Natural killer cell (primary cell): ENCODE results near the gene PRKCSH. TPM values are rescaled to one million over a fixed set of nuclear protein-coding genes. Genes with fewer than 3 reads are reported as not detected.

Experiments
- ATAC-seq, 3 donors: fragments of 150-1000 bp in 2 of 3; fragments of 200-7000 bp in 1 of 3; cut with Tn5 transposase; 1 replicate in 1 of 3; 2 replicates in 2 of 3; pipeline ENCODE4 v1.10.0; 2021; ENCODE audit warnings: mild to moderate bottlenecking in 2 of 3, moderate library complexity in 2 of 3
- DNase-seq, 2 donors: peaks; one replicate each; pipeline versions ENCODE4 v3.0.0 to v3.0.0-alpha.2; 2013 to 2021; ENCODE audit warnings: mixed read lengths in 1 of 2
- H3K27ac ChIP-seq: one replicate; pipeline ENCODE4 v1.5.1; 2013; ENCODE audit warnings: mild to moderate bottlenecking, low read length
- H3K27me3 ChIP-seq: one replicate; pipeline ENCODE4 v1.6.1; 2013; ENCODE audit warnings: low read length; ENCODE audit not compliant: control insufficient read depth, insufficient read depth
- H3K36me3 ChIP-seq: one replicate; pipeline ENCODE4 v1.6.1; 2013; ENCODE audit warnings: low read length; ENCODE audit not compliant: control insufficient read depth, insufficient read depth
- H3K4me1 ChIP-seq: one replicate; pipeline ENCODE4 v1.6.1; 2013; ENCODE audit warnings: low read length; ENCODE audit not compliant: control insufficient read depth, insufficient read depth
- H3K4me3 ChIP-seq: one replicate; pipeline ENCODE4 v1.5.1; 2013; ENCODE audit warnings: low read length
- H3K9me3 ChIP-seq: one replicate; pipeline ENCODE4 v1.6.1; 2013; ENCODE audit warnings: low read length; ENCODE audit not compliant: control insufficient read depth, insufficient read depth
- H3K27ac Mint-ChIP-seq, 2 donors: one replicate each; pipeline ENCODE4 v1.8.0; 2022; ENCODE audit warnings: mild to moderate bottlenecking in 2 of 2, mixed read lengths in 2 of 2, moderate library complexity in 1 of 2
- H3K27me3 Mint-ChIP-seq, 2 donors: one replicate each; pipeline ENCODE4 v1.8.0; 2022; ENCODE audit warnings: low read depth in 2 of 2, mixed read lengths in 2 of 2
- H3K36me3 Mint-ChIP-seq: one replicate; pipeline ENCODE4 v1.8.0; 2022; ENCODE audit warnings: mixed read lengths
- H3K4me1 Mint-ChIP-seq, 2 donors: one replicate each; pipeline ENCODE4 v1.8.0; 2022; ENCODE audit warnings: mixed read lengths in 2 of 2
- H3K4me3 Mint-ChIP-seq: one replicate; pipeline ENCODE4 v1.8.0; 2022; ENCODE audit warnings: mild to moderate bottlenecking, moderate library complexity, mixed read lengths
- H3K9me3 Mint-ChIP-seq, 2 donors: one replicate each; pipeline ENCODE4 v1.8.0; 2022; ENCODE audit warnings: mixed read lengths in 2 of 2
- CTCF ChIP-seq: fragments of 200-600 bp; IDR thresholded peaks from one replicate; pipeline ENCODE4 v1.8.0; 2022; ENCODE audit warnings: antibody characterized with exemption
- WGBS: methylation state at CpG from one replicate; pipeline ENCODE4 v1.1.7; 2013; ENCODE audit warnings: missing lambda C conversion rate; ENCODE audit not compliant: insufficient coverage; 5-methylcytosine and 5-hydroxymethylcytosine counted together
- intact Hi-C: fragments of 100-400 bp; cut with micrococcal nuclease; formaldehyde crosslinking; loops from one replicate; pipeline ENCODE4 v1.14.2; 2022
- total RNA-seq, 4 donors: library from RNA; stranded (reverse); fragments of 120-200 nt in 1 of 4; gene quantifications; one replicate each; pipeline versions ENCODE4 v1.2.3 to v1.2.4, GENCODE V29; 2013 to 2022

Gene PRKCSH
- total RNA-seq, 3 donors from 2014 or later (not counting 1 experiment from before 2014, with no cell fraction given), result 320 to 367 (median 327) TPM

GRCh38 chr19:11390933-11391680 lies 44.3 kb upstream of the PRKCSH start:
- Histone ChIP-seq H3K4me1 (peaks cover 5% of the 10 kb centered on the region), H3K27me3 (no peaks in the 10 kb centered on the region), H3K4me3 (no peak overlapping the region), H3K36me3 (no peaks in the 10 kb centered on the region), H3K9me3 (peaks cover 5% of the 10 kb centered on the region), H3K27ac (no peak overlapping the region)
- Mint-ChIP-seq H3K9me3 (no peaks in the 10 kb centered on the region), H3K27ac (no peak overlapping the region), H3K4me1 (no peaks in the 10 kb centered on the region), H3K36me3 (no peaks in the 10 kb centered on the region), H3K4me3 (no peak overlapping the region), H3K27me3 (peaks cover 0 to 4% of the 10 kb centered on the region in 2 donors)
- intact Hi-C loops, result no loop called here
- no peak for TF ChIP-seq CTCF
- WGBS, result 95% methylated on average over 2 of the region's 4 CpGs
- DNase-seq, result no peak
- ATAC-seq, result no peak

GRCh38 chr19:11397089-11397610 lies 38.3 kb upstream of the PRKCSH start:
- H3K9me3 ChIP-seq, result no peaks in the 10 kb centered on the region
- no peaks in the 10 kb centered on the region for H3K4me1 ChIP-seq
- H3K4me3 ChIP-seq, result no peak overlapping the region
- H3K36me3 ChIP-seq, result no peaks in the 10 kb centered on the region
- no peaks in the 10 kb centered on the region for H3K4me1 Mint-ChIP-seq
- no peaks in the 10 kb centered on the region for H3K9me3 Mint-ChIP-seq
- no peaks in the 10 kb centered on the region for H3K36me3 Mint-ChIP-seq
- intact Hi-C loops, result no loop called here
- DNase-seq (no peak), ATAC-seq (no peak)
- H3K27ac Mint-ChIP-seq, result no peak overlapping the region
- WGBS, result 91% methylated on average over 22 of the region's 22 CpGs
- no peak for TF ChIP-seq CTCF
- no peak overlapping the region for H3K27ac ChIP-seq
- no peak overlapping the region for H3K4me3 Mint-ChIP-seq
- H3K27me3 ChIP-seq, result no peaks in the 10 kb centered on the region
- peaks cover 0 to 6% of the 10 kb centered on the region in 2 donors for H3K27me3 Mint-ChIP-seq

GRCh38 chr19:11399667-11400066 lies 35.8 kb upstream of the PRKCSH start:
- peaks cover 0 to 6% of the 10 kb centered on the region in 2 donors for H3K27me3 Mint-ChIP-seq
- H3K9me3 Mint-ChIP-seq, result no peaks in the 10 kb centered on the region
- no peaks in the 10 kb centered on the region for H3K36me3 ChIP-seq
- H3K36me3 Mint-ChIP-seq, result no peaks in the 10 kb centered on the region
- no peak for ATAC-seq
- no peak overlapping the region for H3K27ac ChIP-seq
- TF ChIP-seq CTCF, result no peak
- H3K9me3 ChIP-seq, result no peaks in the 10 kb centered on the region
- H3K4me3 Mint-ChIP-seq, result no peak overlapping the region
- no peaks in the 10 kb centered on the region for H3K4me1 Mint-ChIP-seq
- intact Hi-C loops, result no loop called here
- no peak overlapping the region for H3K4me3 ChIP-seq
- H3K27me3 ChIP-seq, result no peaks in the 10 kb centered on the region
- no peaks in the 10 kb centered on the region for H3K4me1 ChIP-seq
- no peak for DNase-seq
- 93% methylated on average over 9 of the region's 9 CpGs for WGBS
- no peak overlapping the region for H3K27ac Mint-ChIP-seq
